SK-N-MC (cell line): ENCODE data around the gene FUT8.

ENCODE experiments used
- EZH2 ChIP-seq: fragments of 200-600 bp; sonication (generic); IDR thresholded peaks from one replicate; pipeline ENCODE4 v1.6.1; 2017; ENCODE audit warnings: antibody characterized with exemption
- FOXP2 ChIP-seq: optimal IDR thresholded peaks from 2 replicates; pipeline ENCODE3; 2011; ENCODE audit warnings: mild to moderate bottlenecking, moderate library complexity; ENCODE audit not compliant: insufficient read depth; ENCODE audit errors: extremely low read length, control extremely low read depth
- POLR2AphosphoS5 ChIP-seq: IDR thresholded peaks from 2 replicates; pipeline ENCODE4 v1.6.1; 2012; ENCODE audit warnings: mild to moderate bottlenecking, low read depth, low read length, borderline replicate concordance

GRCh38 chr14:65499138-65499537 is 86.6 kb downstream of the FUT8 start:
- no peak for TF ChIP-seq FOXP2
- no peak for TF ChIP-seq POLR2AphosphoS5
- TF ChIP-seq EZH2: no peak
